Fibroblast of lung (primary cell): ENCODE data around the gene TLX1.

ENCODE experiments used
- EZH2 ChIP-seq: IDR thresholded peaks from 2 replicates; pipeline ENCODE4 v1.5.1; 2012; ENCODE audit warnings: low read length, control low read depth, mild to moderate bottlenecking; ENCODE audit errors: missing control alignments
- TF ChIP-seq, protein P1 (sequence below), 2 donors: IDR thresholded peaks in 1 of 2; conservative IDR thresholded peaks in 1 of 2; 1 replicate in 1 of 2; 2 replicates in 1 of 2; pipeline ENCODE4 v1.5.1; 2011 to 2012; ENCODE audit warnings: low read length in 2 of 2, control low read depth in 1 of 2, inconsistent platforms in 1 of 2, low read depth in 1 of 2, mild to moderate bottlenecking in 1 of 2

DNA sequence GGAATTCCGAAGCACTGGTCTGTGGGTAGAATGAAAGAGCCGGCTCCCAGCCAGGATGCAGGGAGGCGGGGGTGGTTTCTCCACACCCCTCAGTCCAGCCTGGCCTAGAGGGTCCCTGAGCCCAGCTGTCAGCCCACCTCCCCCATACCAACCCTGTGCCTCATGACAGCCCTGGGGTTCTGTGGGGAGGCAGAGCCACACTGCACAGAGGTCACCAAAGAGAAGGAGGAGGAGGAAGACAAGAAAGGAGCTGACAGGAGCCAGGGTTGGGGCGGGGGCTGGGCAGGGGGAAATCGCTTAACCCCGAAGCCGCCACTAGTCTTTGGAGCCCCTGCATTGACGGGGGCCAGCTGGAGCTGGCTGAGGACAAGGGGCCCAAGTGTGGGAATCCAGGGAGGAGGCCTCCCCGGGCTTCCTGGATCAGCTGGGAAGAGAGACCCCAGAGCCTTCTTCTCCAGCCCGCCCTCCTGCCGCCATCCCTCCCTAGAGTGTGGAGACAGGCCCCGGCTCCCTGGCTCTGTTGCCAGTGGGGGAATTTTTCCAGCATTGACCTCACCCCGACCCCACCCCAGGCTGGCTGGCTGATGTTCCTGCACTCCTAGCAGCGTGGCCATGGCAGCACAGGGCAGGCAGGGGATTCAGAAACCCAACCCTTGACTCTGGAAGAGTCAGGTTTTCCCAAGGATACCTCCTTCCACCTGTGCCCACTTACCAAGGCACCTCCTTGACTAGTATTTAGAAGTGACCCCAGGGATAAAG lies 36.8 kb upstream of the TLX1 start:
- TF ChIP-seq EZH2 = no peak
- TF ChIP-seq, protein P1, sequence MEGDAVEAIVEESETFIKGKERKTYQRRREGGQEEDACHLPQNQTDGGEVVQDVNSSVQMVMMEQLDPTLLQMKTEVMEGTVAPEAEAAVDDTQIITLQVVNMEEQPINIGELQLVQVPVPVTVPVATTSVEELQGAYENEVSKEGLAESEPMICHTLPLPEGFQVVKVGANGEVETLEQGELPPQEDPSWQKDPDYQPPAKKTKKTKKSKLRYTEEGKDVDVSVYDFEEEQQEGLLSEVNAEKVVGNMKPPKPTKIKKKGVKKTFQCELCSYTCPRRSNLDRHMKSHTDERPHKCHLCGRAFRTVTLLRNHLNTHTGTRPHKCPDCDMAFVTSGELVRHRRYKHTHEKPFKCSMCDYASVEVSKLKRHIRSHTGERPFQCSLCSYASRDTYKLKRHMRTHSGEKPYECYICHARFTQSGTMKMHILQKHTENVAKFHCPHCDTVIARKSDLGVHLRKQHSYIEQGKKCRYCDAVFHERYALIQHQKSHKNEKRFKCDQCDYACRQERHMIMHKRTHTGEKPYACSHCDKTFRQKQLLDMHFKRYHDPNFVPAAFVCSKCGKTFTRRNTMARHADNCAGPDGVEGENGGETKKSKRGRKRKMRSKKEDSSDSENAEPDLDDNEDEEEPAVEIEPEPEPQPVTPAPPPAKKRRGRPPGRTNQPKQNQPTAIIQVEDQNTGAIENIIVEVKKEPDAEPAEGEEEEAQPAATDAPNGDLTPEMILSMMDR (conservative IDR thresholded peaks at IDR 0.05 in 1 of 2, IDR thresholded peaks at IDR 0.05 in 1 of 2; ENCODE audit: low read depth in 1 of 2, low read length in 2 of 2) = no peak
